Activated CD4-positive, alpha-beta T cell treated with anti-CD3 and anti-CD28 coated beads for 4 hours (primary cell): ENCODE measurements around the gene RMI1.
"Not testable (repeated sequence)": the region's sequence is repeated elsewhere in the genome, so short reads cannot be mapped to it uniquely, and the experiment has no call there.

Source experiments
- DNase-seq, 2 donors: peaks; one replicate each; pipeline ENCODE4 v3.0.0-alpha.2; 2020

RMI1 gene

DNA sequence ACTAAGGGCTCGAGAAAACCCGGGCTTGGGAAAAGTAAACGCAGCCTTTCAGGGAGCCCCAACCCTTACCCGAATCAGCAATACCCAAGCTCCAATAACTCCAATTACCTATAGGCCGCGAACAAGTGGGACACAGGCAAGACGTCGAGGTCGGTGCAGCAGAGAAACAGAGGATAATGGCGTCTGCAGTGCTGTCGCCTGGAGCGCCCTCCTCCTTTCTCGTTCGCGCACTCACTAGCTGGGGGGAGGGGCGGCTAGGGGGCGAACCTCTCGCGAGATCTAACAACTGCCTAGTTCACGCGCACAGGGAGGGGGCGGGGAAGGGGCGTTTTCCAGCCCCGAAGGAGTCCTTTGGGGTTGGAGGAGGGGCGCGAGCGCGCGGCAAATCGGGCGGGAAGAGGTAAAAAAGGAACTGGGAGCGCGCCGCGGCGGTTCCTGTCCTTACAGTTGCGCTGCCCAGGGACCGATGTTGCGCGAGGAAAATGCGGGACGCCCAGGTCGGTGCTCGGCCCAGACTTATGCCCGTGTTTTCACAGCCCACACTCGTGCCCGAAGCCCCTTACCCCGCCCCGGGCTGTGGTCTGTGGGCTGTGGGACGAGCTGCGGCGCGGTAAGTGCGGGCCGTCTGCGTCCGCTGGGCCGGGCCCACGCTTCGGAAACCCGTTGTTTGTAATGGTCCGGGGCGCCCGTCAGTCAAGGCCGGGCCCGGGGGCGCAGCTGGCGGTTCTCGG is at the start of gene RMI1:
TSS of gene RMI1 (plus strand) at position 411 of the 731 bp plus-strand sequence. CDS start 20,182 bp downstream, outside the sequence.
- peak; percentile 100 for DNase-seq

DNA sequence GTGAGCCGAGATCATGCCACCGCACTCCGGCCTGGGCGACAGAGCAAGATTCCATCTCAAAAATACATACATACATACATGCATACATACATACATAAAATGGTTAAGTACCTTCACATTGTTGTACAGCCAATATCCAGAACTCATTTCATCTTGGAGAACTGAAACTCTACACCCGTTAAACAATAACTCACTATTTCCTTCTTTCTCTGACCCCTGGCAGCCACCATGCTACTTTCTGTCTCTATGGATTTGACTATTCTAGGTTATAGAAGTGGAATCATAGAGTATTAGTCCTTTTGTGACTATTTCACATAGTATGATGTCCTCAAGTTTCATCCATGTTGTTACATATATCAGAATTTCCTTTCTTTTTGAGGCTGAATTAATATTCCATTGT is 49.7 kb upstream of the RMI1 start:
- no peak for DNase-seq

DNA sequence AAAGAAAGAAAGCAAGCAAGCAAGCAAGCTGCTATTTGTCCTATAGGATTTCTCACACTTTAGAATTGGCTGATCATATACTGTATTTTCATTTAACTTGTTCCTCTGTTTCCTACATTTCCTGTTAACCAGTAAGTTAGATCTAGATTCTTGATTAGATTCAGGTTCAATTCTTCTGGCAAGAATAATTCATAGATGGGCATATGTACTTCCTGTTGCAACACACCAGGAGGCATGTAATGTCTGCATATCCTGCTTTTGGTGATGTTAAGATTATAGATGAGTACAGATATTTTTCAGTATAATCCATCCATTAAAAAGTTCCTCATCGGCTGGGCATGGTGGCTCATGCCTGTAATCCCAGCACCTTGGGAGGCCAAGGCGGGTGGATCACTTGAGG is 48.6 kb upstream of the RMI1 start:
- no peak for DNase-seq

DNA sequence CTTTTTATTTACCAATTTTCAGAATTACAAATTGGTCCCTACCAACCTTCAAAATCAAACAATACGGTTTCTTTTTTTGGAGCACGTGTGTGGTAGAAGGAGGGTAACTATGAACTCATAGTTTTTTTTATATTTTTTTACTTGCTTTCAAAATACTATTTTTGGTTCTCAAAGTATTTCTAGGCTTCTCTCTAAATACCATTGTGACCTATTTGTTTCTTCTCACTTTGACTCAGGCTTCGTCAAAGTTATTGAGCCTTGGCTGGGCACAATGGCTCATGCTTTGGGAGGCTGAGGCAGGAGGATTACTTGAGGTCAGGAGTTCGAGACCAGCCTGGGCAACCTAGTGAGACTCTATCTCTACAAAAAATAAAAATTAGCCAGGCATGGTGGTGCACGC is 47.8 kb upstream of the RMI1 start:
- no peak for DNase-seq

DNA sequence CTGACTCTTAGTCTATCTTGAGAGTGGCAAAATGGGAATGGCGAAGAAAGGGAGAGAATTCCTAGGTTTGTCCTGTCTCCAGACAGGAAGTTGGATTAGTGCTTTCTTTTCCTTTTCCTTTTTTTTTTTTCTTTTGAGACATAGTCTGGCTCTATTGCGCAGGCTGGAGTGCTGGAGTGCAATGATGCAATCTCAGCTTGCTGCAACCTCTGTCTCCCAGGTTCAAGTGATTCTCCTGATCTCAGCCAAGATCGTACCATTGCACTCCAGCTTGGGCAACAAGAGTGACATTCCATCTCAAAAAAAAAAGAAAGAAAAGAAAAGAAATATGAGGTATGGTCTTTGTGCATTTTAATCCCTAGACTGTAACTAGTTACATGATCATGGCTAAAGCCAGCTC is 46.8 kb upstream of the RMI1 start:
- no peak for DNase-seq

DNA sequence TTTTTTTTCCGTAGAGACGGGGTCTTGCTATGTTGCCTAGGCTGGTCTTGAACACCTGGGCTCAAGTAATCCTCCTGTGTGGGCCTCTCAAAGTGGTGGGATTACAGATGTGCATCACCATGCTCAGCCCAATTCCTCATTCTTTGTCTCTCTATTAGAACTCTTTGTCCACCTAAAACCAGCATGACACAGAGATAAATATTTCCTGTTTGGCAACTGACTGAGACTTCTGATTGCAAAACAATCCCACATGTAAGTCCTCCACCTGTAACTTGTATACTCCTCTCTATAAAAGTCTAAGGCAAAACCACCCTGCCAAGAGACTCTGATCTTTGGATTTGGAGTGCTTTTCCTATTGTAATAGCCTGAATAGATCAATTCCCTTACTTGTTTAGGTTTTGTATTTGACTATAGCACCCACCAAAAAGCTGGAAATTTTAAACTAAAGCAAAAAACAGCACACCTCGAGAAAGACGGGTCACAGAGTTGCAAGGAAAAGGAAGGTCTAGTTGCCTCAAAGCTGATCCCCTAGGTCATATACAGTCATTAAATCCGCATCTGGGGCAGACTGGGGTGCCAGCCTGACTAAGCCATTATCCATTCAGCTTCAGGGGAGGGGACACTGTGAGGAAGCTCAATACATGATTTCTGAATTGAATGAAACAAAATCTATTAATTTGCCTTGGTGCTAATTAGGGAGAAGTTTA is 45.9 kb upstream of the RMI1 start:
- DNase-seq, result no peak

DNA sequence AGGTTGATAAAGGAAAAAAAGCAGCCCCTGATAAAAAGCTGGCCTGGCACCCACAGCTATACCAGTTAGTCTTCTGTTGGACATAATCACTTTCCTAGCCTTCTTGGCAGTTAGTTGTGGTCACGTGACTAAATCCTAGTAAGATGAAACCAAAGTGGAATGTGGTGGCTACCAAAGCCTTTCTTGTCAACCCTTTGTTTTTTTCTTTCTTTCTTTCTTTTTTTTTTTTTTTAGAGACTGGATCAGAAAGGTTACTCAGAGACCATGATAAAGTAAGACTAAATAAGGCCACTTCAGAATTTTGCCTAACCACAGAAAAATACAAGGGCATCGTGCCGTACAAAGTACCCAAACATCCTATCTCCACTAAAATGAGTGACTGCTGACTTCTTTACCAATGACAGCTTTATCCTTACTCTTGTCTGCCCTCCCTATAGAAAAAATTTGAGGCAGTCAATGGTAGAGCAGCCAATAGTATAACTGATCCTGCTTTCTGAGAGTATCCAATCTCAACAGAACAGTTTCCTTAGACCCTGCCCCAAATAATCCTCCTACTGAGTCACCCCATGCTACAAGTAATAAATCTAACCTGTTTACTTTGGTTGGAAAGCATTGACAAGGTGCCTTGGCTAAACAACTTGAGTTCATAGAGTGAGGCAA is 45.2 kb upstream of the RMI1 start:
- no peak for DNase-seq

DNA sequence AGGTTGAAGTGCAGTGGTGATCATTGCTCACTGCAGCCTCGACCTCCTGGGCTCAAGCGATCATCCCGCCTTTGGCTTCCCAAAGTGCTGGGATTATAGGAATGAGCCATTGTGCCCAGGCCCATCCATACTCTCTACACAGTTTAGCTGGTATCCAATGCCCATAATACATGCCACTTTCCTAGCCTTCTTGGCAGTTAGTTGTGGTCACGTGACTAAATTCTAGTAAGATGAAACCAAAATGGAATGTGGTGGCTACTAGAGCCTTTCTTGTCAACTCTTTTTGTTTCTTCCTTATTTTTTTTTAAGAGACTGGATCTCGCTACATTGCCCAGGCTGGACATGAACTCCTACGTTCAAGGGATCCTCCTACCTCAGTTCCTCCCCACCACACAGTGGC is 44.1 kb upstream of the RMI1 start:
- DNase-seq, result no peak

DNA sequence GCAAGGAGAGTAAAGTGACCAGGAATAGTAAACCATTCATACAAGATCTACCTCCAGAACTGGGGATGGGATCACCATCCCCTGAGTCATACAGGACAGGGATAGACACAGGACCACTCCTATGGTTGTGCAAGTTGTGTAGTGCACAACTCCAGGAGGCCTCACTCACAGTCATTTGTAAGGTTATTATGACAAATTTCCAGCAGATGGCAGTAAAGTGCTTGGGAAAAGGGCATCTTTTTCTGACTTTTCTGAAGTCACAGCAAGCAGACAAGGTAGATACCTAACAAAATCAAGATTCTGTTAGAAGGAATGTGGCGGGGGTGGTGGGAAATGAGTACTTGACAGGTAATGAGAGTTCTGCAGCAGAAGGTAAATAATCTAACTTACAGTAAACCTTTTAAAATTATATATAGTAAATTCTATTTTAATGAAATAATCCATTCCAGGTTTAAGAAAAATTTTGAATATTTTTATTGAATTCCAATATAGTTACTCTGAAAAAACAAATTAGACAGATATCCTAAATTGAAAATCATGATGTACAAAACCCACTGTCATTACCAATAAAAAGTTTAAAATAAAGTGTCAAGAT is 42.6 kb upstream of the RMI1 start:
- peak; percentile 7 to 44 for DNase-seq

DNA sequence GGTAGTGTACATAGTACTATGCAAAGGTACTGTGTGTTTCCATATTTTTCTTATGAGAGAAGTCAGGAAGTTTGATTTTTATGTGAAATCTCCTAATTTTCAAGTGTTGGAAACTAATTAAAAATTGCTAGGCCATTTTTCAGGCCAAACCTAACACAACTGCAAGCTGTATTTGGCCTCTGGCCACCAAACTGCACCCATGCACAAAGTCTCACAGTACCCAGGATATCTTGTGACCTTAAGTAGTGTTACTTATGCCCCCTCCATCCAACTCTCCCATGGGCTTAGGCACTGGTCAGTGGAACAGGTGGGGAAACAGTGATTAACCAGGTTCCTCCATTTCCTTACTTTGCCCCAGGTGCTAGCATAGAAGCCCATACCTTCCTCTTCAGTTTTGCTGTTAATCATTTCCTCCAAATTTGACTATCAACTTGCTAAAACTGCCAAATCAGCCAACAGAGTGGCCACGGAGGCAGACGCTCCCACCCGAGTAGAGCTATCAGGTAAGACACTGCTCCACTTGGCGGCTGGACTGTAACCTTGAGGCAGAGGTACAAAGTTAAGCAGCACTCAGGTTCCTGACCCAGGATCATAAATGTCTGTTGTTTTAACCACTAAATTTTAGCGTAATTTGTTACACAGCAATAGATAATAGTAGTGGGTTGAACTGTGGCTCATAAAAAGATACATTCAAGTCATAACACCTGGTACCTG is 39.9 kb upstream of the RMI1 start:
- no peak for DNase-seq

DNA sequence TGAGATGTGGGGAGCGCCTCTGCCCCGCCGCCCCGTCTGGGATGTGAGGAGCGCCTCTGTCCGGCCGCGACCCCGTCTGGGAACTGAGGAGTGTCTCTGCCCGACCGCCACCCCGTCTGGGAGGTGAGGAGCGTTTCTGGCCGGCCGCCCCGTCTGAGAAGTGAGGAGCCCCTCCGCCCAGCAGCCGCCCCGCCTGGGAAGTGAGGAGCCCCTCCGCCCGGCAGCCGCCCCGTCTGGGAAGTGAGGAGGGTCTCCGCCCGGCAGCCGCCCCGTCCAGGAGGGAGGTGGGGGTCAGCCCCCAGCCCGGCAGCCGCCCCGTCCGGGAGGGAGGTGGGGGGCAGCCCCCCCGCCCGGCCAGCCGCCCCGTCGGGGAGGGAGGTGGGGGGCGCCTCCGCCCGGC is 32.5 kb upstream of the RMI1 start:
- DNase-seq, result not testable (repeated sequence)

DNA sequence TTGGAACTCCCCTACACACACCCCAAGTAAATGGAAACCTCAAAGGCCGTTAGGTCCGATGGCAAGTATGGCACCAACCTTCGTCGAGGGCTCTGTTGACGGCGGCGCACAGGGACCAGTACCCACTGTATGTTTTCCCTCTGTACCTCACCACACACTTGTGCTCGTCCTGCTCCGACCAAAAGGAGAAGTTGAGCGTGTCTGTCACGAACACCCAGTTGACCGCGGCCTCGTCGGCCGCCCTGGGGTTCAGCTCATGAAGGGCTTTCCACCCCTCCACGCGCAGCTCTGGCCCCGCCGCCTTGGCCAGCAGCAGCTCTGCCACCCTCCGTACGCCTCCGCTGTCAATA is 24.5 kb upstream of the RMI1 start:
- no peak for DNase-seq

DNA sequence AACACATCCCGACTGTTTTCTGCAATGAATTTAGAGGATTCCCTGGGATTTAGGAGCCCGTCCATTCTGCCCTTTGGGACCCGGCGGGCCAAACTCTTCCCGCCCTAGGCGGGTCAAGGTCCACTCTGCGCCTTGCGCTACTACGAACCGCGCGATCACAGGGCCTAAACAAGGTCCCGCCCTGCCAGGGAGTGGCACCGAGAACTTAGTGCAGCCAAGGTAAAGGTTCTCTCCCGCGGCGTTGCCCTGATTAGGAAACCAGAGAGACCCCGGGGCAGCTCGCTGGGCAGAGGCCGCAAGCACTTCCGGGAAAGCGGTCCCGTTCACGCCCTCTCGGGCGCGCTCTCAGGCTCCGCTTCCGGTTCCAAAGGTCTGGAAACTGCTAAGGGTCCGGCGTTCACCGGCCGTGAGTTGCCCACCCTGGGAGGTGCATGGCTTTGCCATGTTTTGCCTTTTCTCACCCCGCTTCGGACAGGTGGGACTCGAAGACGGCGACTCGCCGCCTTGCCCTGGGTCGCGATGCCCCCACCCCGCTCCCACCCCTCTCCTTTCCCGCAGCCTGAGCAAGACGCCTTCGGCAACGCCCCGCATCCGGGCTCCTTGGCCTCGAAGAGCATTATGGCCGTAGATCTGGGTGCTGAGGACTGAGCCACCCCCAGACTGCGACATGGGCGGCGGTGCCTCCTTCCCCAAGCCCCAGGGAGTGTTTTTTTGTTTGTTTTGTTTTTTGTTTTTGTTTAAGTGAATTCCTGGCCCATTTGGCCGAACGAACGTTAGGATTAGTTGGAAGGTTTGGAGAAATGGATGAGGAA is 24.0 kb upstream of the RMI1 start:
- DNase-seq, result peak; percentile 30 to 47

DNA sequence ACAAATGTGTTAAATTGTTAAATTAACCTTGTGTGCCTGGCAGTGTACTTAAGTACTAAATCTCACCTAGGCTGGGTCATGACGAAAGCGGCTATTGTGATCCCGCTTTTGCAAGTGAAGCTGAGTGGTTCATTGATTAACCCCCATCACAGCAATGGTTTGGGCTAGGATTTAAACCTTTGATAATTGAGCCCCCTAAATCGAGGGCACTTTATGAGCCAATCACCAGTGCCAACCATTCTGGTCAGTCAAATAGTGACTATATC is 23.4 kb upstream of the RMI1 start:
- no peak for DNase-seq

DNA sequence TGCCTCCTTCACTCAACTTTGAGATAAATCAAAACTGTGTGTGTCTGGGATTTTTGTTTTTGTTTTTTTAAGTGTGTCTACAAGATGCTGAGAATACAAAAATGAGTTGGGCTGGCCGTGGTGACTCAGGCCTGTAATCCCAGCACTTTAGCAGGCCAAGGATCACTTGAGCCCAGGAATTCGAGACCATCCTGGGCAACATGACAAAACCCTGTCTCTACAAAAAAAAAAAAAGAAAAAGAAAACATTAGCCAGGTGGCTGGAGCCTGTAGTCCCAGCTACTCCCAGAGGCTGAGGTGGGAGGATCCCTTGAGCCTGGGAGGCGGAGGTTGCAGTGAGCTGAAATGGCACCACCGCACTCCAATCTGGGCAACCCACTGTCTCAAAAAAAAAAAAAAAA is 21.5 kb upstream of the RMI1 start:
- DNase-seq, result no peak

DNA sequence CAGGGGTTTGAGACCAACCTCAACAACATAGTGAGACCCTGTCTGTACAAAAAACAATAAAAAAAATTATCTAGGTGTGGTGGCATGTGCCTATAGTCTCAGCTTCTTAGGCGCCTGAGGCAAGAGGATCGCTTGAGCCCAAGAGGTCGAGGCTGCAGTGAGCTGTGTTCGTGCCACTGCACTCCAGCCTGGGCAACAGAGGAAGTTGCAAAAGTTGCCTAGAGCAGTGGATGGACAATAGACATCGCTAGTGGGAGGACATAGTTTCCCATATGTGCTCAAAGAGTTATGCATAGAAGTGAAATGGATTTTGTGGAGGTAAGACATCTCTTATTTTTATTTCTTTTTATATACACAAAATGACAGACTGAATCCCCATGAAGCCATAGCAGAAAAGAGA is 19.6 kb upstream of the RMI1 start:
- DNase-seq, result no peak

DNA sequence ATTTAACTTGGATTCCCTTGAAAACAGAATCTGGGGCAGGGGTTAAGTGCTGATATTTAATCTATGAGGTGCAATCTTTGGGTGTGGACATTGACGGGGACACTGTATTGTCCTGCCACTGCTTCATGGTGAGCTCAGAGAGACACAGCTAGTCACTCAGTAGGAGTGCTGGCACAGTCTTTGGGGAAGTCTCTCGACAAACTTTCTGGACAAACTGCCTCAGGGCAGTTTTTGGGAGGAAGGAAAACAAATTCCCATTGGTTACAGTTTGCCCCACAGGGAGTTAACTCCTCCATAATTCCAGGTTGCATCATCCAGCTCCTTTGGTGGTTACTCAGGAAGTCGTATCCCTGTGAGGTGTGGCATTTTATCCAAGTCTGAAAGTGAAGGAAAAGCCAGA is 18.4 kb upstream of the RMI1 start:
- no peak for DNase-seq

DNA sequence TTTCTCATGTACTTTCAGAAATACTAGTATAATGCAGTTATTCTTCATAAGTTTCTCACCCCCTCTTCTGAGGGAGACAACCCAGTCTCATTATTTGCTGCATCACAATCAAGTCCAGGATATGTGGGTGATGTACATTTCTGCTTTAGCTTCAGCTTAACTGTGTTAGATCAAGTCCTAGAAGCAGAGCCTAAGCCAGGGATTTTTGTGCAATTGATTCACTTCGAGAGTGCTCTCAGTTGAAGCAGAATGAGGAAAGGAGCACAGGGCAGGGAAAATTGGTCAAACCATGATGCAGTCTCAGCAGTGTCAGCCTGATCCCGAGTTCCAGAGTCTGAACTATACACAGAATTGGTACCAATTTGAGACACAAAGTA is 15.6 kb upstream of the RMI1 start:
- DNase-seq, result no peak

DNA sequence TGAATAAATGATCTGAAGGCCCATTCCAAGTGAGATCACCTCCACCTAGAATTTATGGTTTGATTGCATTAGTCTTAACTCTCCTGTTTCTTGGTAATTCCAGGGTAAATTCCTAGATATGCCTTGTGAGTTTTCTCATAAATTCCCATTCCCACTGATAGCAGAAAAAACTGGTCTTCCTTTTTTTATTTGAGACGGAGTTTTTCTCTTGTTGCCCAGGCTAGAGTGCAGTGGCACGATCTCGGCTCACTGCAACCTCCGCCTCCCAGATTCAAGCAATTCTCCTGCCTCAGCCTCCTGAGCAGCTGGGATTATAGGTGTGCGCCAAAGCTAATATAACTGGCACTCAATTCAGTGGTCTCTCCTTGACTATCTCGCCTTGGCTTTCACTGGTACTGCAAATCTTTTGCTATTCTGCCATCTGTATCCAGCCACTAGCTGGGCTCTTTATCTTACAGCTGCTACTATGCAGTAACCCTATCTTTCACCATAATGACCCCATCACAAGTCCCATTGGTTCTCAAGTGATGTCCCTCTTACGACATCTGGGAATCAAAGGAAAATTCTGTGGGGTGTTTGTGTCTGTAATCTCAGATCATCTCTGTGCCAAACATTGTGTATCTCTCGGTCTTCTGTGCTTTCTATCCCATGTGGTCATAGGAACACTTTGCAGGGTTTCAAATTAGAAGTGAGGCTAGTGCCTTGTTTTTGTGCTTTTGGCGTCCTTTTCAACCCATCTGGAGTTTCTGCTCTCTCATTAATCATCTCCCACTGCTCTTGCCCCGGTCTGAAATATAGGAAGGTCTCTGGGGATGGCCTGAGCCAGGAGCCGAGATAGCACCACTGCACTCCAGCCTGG is 15.0 kb upstream of the RMI1 start:
- DNase-seq, result no peak

DNA sequence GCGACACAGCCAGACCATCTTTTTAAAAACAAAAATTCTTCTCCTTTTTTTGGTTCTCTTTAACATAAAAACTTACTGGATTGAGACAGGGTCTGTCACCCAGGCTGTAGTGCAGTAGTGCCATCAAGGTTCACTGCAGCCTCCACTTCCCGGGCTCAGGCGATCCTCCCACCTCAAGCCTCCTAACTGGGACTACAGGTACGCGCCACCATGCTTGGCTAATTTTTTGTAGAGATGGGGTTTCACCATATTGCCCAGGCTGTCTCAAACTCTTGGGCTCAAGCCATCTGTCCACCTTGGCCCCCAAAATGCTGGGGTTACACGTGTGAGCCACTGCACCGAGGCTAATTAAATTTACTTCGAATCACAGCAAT is 14.4 kb upstream of the RMI1 start:
- no peak for DNase-seq

DNA sequence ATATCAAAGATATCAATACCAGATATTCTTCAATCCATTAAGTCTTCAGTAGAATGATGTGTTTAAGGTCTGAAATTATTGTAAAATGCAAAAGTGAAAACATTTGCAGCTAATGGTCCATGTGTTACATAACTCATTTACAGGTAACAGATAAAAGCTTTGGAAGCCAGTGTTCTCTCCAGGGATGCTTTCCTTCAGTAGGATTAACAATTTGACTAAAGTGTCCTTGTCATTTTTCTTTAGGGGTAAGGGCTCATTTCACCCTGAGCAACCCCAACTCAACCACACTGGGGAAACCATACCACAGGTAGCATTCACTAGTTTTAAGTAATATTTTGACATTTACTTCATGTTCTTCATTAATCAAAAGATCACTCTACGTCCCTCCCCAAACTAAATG is 13.5 kb upstream of the RMI1 start:
- no peak for DNase-seq

DNA sequence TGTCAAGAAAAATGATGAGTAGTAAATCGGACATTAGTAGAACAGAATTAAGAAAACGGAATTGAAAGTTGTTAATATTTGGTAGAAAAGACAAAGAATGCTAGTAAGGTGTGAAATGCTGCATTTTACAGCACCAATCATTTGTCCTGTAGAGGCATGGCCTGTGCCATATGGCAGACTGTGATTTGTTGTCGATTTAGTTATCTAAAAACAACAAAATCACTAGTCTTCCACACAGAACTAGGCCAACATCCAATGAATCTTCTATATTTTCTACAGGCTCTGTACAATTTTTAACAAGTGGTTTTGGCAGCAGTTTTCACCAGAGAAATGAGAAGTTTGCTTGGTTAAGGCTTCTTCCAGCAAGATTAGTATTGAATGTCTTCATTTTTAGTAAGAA is 11.0 kb upstream of the RMI1 start:
- DNase-seq, result no peak
